HG03196 (cell line): Measurements from ENCODE around the gene POLD4.

ENCODE experiments used
- ATAC-seq: cut with Tn5 transposase; IDR thresholded peaks from one replicate; pipeline ENCODE4 v1.9.1; 2021; ENCODE audit not compliant: unreplicated experiment

POLD4 gene

GRCh38 chr11:67303132-67303834, 50.1 kb downstream of the POLD4 start, which contains the start of gene SSH3:
Gene SSH3, plus strand, starts transcription at chr11:67303530. Its CDS starts 96 bp downstream, at chr11:67303626.
- ATAC-seq: no peak

- no peak for ATAC-seq
These were observed 50.7 kb downstream of the POLD4 start for GRCh38 chr11:67302571-67303131.

- ATAC-seq: no peak
These were observed 51.3 kb downstream of the POLD4 start for GRCh38 chr11:67301951-67302516.

- no peak for ATAC-seq
These were observed 51.9 kb downstream of the POLD4 start for GRCh38 chr11:67301313-67301921.
